OCI-LY7 (cell line): Measurements from ENCODE around the gene BSND. TPM values are rescaled to one million over a fixed set of nuclear protein-coding genes. Genes with fewer than 3 reads are reported as not detected.

Experiments used
- BruUV-seq: library from RNA; stranded (reverse); fragments of 400-500 nt; replicated peaks from 2 replicates; lab custom pipeline; 2021; lab: Mats Ljungman, UMichigan
- CTCF ChIA-PET: fragments of 300-600 bp; sonication (Branson Sonifier 250); formaldehyde crosslinking; loops from one replicate; lab custom pipeline; 2022; ENCODE audit warnings: antibody characterized with exemption; ENCODE audit not compliant: unreplicated experiment; lab: Charles Lee
- POLR2A ChIA-PET: fragments of 300-600 bp; sonication (Branson Sonifier 250); formaldehyde crosslinking; loops from one replicate; lab custom pipeline; 2022; ENCODE audit warnings: antibody characterized with exemption; lab: Charles Lee
- DNase-seq: peaks from one replicate; pipeline ENCODE4 v3.0.0-alpha.2; 2015; ENCODE audit warnings: low spot score
- H2AFZ ChIP-seq: fragments of 200-600 bp; sonication (generic), shearing (Covaris generic); 2 replicates; pipeline ENCODE4 v1.6.1; 2014; ENCODE audit warnings: mild to moderate bottlenecking, antibody characterized with exemption, low read length, moderate library complexity
- H3K27ac ChIP-seq: fragments of 200-600 bp; sonication (generic); 2 replicates; pipeline ENCODE4 v1.5.1; 2014; ENCODE audit warnings: mixed run types, low read depth, mild to moderate bottlenecking, moderate library complexity, low read length, inconsistent platforms; ENCODE audit not compliant: poor library complexity, severe bottlenecking
- H3K36me3 ChIP-seq: fragments of 200-600 bp; sonication (generic); 2 replicates; pipeline ENCODE4 v1.6.1; 2014; ENCODE audit warnings: mild to moderate bottlenecking, antibody characterized with exemption, low read length, moderate library complexity, mixed read lengths; ENCODE audit not compliant: insufficient read depth
- H3K4me1 ChIP-seq: fragments of 200-600 bp; sonication (generic); 2 replicates; pipeline ENCODE4 v1.5.1; 2014; ENCODE audit warnings: mild to moderate bottlenecking, low read length; ENCODE audit not compliant: insufficient read depth, poor library complexity, severe bottlenecking
- H3K4me2 ChIP-seq: fragments of 200-600 bp; sonication (generic); 2 replicates; pipeline ENCODE4 v1.6.1; 2014; ENCODE audit warnings: mild to moderate bottlenecking, low read length
- H3K4me3 ChIP-seq: fragments of 200-600 bp; sonication (generic); 2 replicates; pipeline ENCODE4 v1.5.1; 2014; ENCODE audit warnings: mild to moderate bottlenecking, low read depth, low read length; ENCODE audit not compliant: poor library complexity, severe bottlenecking
- H3K79me2 ChIP-seq: fragments of 200-600 bp; sonication (generic); 2 replicates; pipeline ENCODE4 v1.6.1; 2016; ENCODE audit warnings: low read depth, mild to moderate bottlenecking, low read length, moderate library complexity, mixed read lengths; ENCODE audit not compliant: insufficient read depth
- H3K9me2 ChIP-seq: fragments of 200-600 bp; sonication (generic); 2 replicates; pipeline ENCODE4 v1.6.1; 2016; ENCODE audit warnings: mild to moderate bottlenecking, low read length, mixed read lengths; ENCODE audit not compliant: insufficient read depth
- H3K9me3 ChIP-seq: fragments of 200-600 bp; sonication (generic); 2 replicates; pipeline ENCODE4 v1.6.1; 2014; ENCODE audit warnings: mild to moderate bottlenecking, mixed run types, low read length, mixed read lengths
- H4K20me1 ChIP-seq: fragments of 200-600 bp; sonication (generic); 2 replicates; pipeline ENCODE4 v1.6.1; 2014; ENCODE audit warnings: mild to moderate bottlenecking, antibody characterized with exemption, low read length, moderate library complexity, mixed read lengths; ENCODE audit not compliant: insufficient read depth
- EZH2phosphoT487 ChIP-seq: fragments of 200-600 bp; sonication (generic); IDR thresholded peaks from 2 replicates; pipeline ENCODE4 v1.6.1; 2018; ENCODE audit warnings: low read depth, borderline replicate concordance, mild to moderate bottlenecking, mixed run types, antibody characterized with exemption, low read length, moderate library complexity, mixed read lengths
- intact Hi-C: fragments of 100-400 bp; cut with micrococcal nuclease; formaldehyde crosslinking; loops from one replicate; pipeline ENCODE4 v1.10.0; 2022; ENCODE audit not compliant: unreplicated experiment
- total RNA-seq, 2 experiments: library from RNA; depleted of rRNA in 1 of 2; stranded (reverse); fragments of >200 nt in 1 of 2; shearing (Covaris generic) in 1 of 2; gene quantifications; 2 replicates each; pipeline ENCODE4 v1.2.3, GENCODE V29; 2014 to 2022
- TF ChIP-seq, protein P1 (sequence below): fragments of 200-600 bp; sonication (generic); conservative IDR thresholded peaks from 2 replicates; pipeline ENCODE4 v1.5.1; 2014; ENCODE audit warnings: mild to moderate bottlenecking, antibody characterized with exemption, low read length, moderate library complexity, mixed read lengths

The BSND gene
- total RNA-seq, 2 experiments from 2014 or later, result not detected

DNA sequence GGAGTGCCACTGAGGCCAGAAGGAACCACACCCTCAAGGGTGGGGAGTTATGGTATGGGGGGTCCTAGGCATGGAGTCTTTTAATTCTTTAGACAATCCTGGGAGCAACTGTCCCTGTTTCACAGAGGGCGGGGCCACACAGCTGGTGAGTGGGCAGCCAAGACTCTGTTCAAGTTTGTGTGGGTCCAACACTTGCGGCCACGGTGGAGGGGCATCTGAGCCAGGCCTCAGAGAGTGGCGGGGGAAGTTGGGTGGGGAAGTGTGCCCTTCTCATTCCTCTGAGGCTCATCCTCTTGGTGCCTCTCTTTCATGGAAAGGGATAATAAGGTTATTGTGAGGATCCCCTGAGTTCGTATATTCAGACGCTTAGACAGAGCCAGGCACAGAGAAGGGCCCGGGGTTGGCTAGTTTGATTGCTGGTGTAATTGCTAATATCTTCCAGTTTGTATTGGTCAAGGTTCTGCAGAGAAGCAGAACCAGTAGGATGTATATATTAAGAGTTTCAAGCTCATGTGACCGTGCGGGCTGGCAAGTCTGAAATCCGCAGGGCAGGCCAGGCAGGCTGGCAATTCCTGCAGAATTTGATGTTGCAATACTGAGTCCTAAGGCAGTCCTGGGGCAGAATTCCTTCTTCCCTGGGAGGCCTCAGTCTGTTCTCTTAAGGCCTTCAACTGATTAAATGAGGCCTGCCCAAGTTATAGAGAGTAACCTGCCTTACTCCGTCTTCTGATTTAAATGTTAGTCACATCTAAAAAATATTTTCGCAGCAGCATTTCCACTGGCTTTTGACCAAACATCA, 56.5 kb downstream of the BSND start:
- POLR2A ChIA-PET, result no interaction called here

DNA sequence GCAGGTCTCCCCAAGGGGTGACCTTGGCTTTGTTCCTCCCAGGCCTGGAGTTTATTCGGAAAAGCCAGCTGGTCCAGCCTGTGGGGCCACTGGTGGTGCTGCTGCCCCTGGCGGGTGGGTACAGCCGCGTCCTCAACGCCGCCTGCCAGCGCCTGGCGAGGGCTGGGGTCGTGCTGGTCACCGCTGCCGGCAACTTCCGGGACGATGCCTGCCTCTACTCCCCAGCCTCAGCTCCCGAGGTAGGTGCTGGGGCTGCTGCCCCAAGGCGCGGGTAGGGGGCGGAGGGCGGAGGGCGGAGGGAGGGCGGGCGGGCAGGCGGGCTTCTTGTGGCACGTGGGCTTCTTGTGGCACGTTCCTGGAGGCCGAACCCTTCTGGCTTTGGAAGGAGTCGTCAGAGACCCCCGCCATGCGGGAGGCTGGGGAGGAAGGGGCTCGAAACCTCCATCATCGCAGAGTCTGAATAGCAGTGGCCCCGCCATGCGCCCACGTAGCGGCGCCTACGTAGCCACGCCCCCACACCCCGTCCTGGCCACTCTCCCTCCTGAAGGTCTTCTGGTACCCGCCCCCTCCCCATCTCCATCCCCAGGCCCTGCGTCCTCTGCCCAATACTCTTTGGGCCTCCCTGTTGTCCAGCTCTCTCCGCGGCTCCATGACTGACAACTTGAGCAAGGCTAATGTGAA, 57.4 kb downstream of the BSND start:
- H3K36me3 ChIP-seq, result no peaks in the 10 kb centered on the region
- no peaks in the 10 kb centered on the region for H3K4me1 ChIP-seq
- intact Hi-C loops, result no loop called here
- CTCF ChIA-PET, result no interaction called here
- no peaks in the 10 kb centered on the region for H3K79me2 ChIP-seq
- no peak overlapping the region for H2AFZ ChIP-seq
- TF ChIP-seq EZH2phosphoT487, result no peak
- TF ChIP-seq, protein P1, sequence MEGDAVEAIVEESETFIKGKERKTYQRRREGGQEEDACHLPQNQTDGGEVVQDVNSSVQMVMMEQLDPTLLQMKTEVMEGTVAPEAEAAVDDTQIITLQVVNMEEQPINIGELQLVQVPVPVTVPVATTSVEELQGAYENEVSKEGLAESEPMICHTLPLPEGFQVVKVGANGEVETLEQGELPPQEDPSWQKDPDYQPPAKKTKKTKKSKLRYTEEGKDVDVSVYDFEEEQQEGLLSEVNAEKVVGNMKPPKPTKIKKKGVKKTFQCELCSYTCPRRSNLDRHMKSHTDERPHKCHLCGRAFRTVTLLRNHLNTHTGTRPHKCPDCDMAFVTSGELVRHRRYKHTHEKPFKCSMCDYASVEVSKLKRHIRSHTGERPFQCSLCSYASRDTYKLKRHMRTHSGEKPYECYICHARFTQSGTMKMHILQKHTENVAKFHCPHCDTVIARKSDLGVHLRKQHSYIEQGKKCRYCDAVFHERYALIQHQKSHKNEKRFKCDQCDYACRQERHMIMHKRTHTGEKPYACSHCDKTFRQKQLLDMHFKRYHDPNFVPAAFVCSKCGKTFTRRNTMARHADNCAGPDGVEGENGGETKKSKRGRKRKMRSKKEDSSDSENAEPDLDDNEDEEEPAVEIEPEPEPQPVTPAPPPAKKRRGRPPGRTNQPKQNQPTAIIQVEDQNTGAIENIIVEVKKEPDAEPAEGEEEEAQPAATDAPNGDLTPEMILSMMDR, result no peak
- H3K27ac ChIP-seq, result no peak overlapping the region
- no peak overlapping the region for H3K4me3 ChIP-seq
- H4K20me1 ChIP-seq, result no peaks in the 10 kb centered on the region
- BruUV-seq, result no TSS peak
- POLR2A ChIA-PET, result no interaction called here
- H3K9me2 ChIP-seq, result no peaks in the 10 kb centered on the region
- DNase-seq, result no peak
- no peaks in the 10 kb centered on the region for H3K9me3 ChIP-seq
- no peak overlapping the region for H3K4me2 ChIP-seq

More for the DNA sequence above, 56.5 kb downstream of the BSND start:
- CTCF ChIA-PET, result interaction anchor here (0.5 kb wide), 1 partner anchor 55 kb away, joined by 3 read pairs; no protein-coding TSS in a partner anchor
- no peaks in the 10 kb centered on the region for H3K9me3 ChIP-seq
- DNase-seq, result no peak
- H4K20me1 ChIP-seq, result no peaks in the 10 kb centered on the region
- H3K9me2 ChIP-seq, result no peaks in the 10 kb centered on the region
- H3K4me2 ChIP-seq, result no peak overlapping the region
- no peaks in the 10 kb centered on the region for H3K4me1 ChIP-seq
- BruUV-seq, result no TSS peak
- H3K36me3 ChIP-seq, result no peaks in the 10 kb centered on the region
- H3K27ac ChIP-seq, result no peak overlapping the region
- no peaks in the 10 kb centered on the region for H3K79me2 ChIP-seq
- intact Hi-C loops, result no loop called here
- H2AFZ ChIP-seq, result no peak overlapping the region
- TF ChIP-seq EZH2phosphoT487, result no peak
- TF ChIP-seq, protein P1, result no peak
- no peak overlapping the region for H3K4me3 ChIP-seq

DNA sequence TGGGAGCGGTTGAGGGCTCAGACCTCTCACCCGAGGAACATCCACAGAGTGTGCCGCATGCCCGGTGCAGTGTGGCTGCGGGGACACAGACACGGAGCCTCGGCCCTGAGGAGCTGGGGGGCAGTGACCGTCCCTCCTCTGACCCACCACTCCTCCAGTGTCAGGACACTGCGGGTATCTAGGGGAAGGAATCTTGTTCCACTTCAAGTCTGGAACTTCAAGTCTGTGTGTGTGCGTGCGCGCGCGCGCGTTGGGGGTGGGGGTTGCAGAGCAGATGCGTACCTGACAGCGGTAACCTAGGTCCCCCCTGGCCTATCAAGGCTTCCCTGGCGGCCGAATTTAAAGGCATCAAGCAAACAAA, 57.9 kb downstream of the BSND start:
- Histone ChIP-seq H3K4me3 (no peak overlapping the region), H3K4me1 (no peaks in the 10 kb centered on the region), H3K79me2 (no peaks in the 10 kb centered on the region), H3K27ac (no peak overlapping the region), H2AFZ (no peak overlapping the region), H4K20me1 (no peaks in the 10 kb centered on the region), H3K9me2 (no peaks in the 10 kb centered on the region), H3K4me2 (no peak overlapping the region), H3K9me3 (no peaks in the 10 kb centered on the region), H3K36me3 (no peaks in the 10 kb centered on the region)
- no peak for TF ChIP-seq EZH2phosphoT487
- no TSS peak for BruUV-seq
- intact Hi-C loops, result no loop called here
- no peak for DNase-seq
- POLR2A ChIA-PET, result interaction anchor here (0.6 kb wide), 1 partner anchor 632 kb away, joined by 3 read pairs; no protein-coding TSS in a partner anchor
- CTCF ChIA-PET, result no interaction called here
